ENCODE results near the gene FRK.
"Not testable (repeated sequence)": the region's sequence is repeated elsewhere in the genome, so short reads cannot be mapped to it uniquely, and the experiment has no call there.

The FRK gene

DNA sequence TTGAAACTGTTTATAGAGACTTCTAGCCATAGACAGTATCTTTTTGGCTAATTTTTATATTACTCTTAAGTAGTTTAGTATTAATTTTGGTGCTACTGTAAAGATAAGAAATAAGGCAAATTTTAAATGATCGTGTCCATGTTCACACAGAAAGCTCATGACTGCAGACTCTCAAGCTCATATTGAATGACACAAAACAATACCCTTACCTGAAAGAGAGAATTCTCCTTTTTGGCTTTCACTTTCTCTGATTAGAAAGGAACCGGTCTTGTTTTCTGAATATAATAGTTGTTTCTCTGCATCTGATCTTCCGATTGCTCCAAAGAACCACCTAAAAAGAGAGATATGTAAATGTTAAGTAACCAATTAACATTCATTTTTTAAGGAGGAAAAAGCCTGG lies 57.0 kb downstream of the FRK start:
- DNase-seq = no peak

DNA sequence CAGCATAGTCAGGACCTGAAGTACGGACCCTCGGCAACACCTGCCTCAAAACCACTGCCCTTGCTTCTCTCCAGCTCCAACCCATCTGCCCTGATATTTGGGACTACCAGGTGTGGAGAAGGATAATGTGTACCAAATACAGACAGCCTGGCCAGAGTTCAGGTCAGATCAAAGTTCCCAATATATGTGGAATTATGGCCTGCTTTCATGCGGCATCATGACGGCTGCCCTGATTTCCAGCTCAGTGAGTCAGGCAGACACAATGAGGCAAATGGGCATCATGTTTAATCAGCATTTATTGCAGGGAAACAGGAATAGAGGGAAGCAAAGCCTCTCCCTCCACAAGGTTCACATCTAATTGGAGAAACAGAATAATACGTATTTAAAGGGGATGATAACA lies 57.9 kb downstream of the FRK start:
- no peak for DNase-seq

- no peak for DNase-seq
These were observed 61.5 kb downstream of the FRK start for GRCh38 chr6:115999235-115999634.

DNA sequence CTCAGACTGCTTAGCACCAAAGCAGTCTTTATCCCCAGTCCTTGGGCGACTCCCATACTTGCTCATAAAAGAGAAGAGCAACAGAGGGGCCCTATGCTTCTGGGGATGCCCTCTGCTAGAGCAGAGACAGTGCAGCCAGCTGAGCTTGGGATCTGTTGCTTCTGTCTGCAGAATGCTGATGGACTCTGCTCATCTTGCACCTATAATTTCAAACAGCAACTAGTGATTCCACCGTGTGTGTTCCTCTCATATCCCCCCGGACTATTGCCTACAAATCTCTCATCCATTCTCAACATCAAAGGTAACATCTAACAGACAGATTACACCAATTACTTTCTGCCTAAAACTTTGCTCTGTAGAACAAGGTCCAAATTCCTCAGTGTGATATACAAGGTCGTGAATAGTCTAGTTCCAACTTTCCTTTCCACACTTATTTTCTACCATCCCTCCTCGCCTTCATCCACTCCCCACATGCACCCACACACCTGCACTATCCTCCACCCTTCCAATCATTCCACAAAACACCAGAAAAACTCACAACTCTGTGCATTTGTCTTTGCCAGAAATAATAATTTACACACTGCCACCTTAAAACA lies 62.6 kb downstream of the FRK start:
- no peak for DNase-seq

GRCh38 chr6:115986026-115986425 lies 74.7 kb downstream of the FRK start:
- DNase-seq = no peak

- DNase-seq = no peak
These were observed 75.9 kb downstream of the FRK start for GRCh38 chr6:115984809-115985208.

DNA sequence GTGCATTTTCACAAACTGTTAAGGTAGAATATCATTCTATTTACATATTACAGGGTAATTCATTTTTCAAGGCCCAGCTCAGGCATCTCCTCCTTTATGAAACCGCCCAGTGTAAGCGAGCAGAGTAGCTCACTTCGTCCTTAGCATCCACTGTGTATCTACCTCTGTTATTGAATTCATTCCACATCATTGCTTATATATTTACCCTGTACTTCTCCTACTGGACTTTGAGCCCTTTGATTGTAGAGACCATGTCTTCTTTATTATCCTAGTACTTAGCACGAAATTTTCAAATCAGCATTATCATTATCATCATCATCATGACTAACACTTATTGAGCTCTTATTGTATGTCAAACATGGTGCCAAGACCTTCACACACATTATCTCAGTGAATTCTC lies 76.7 kb downstream of the FRK start:
- DNase-seq = no peak

GRCh38 chr6:115982453-115982852 lies 78.2 kb downstream of the FRK start:
- DNase-seq = no peak

GRCh38 chr6:115977220-115977619 lies 83.5 kb downstream of the FRK start:
- no peak for DNase-seq

DNA sequence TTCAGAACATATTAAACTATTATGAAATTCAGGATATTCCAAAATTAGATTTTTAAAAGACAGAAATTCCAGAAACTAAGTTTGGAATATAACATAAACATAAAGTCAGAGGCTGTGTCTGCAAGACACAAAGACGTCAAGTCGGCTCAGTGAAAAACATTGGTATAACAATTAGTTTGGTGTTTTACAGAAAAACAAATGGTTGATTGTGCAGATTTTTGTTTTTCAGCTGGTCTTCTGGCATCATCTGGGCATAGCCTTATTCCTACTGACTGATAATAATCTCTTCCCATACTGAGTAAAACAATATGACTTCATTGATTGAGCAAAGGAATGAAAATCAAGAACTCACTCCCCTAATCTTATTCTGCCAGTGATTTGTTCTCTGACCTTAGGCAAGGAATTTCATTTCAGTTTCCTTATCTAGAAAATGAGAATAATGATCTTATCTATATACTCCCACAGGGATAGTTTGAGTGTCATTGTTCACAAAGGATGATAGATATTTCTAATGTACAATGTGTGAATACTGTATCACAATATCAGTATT lies 84.3 kb downstream of the FRK start:
- no peak for DNase-seq

- DNase-seq = no peak
These were observed 88.0 kb downstream of the FRK start for GRCh38 chr6:115972679-115973078.

DNA sequence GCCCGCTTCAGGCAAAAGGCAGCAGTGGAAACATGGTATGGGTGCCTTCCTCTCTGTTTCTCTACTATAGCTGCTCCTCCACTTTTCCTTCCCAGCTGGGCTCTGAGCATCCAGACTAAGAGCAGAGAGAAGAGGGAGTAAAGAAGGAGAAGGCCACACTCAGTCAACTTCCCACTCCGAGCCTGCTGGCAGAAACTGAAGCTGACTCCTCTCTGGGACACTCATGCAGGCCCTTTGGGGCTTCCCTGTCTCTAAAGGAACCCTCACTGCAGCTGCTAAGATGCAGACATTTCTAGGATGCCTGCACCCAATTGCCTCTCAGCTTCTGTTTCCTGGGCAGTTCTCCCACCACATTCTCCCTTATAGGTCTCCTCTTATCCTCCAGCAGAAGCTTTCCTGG lies 88.9 kb downstream of the FRK start:
- DNase-seq = no peak

GRCh38 chr6:115969930-115970273 lies 90.8 kb downstream of the FRK start:
- DNase-seq = no peak

DNA sequence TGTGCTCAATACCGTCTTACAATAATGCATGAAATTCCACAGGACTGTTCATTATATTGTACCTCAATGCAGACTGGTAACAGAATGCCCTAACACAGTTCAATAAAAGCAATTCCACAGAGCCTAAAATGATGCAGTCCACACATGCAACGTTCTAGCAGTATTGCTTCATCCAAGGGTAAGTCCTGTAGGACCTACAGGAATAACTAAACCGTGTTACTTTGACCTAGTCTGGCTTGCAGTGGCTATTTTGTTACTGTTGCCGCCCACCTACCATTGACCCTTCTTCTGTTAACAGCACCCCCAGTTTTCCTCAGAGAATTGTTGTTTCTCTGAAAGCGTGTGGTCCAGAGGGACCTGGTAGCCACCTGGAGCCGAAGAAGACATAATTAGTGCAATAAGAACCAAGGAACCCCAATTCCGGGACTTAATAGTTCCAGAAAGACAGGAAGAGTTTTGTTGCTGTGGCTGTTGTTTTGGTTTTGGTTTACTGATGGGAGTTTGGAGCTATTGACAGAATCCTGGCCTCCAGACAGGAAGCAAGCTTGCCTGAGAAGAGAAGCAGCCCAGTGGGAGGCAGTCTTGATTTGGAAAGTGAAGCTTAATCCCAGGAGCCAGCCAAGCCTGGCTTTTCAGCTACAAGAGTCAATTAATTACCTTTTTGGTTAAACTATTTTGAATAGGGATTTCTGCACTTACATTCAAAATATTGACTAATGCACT lies 91.3 kb downstream of the FRK start:
- no peak for DNase-seq

DNA sequence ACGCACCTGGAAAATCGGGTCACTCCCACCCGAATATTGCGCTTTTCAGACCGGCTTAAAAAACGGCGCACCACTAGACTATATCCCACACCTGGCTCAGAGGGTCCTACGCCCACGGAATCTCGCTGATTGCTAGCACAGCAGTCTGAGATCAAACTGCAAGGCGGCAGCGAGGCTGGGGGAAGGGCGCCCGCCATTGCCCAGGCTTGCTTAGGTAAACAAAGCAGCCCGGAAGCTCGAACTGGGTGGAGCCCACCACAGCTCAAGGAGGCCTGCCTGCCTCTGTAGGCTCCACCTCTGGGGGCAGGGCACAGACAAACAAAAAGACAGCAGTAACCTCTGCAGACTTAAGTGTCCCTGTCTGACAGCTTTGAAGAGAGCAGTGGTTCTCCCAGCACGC lies 100.4 kb downstream of the FRK start:
- DNase-seq = not testable (repeated sequence)

DNA sequence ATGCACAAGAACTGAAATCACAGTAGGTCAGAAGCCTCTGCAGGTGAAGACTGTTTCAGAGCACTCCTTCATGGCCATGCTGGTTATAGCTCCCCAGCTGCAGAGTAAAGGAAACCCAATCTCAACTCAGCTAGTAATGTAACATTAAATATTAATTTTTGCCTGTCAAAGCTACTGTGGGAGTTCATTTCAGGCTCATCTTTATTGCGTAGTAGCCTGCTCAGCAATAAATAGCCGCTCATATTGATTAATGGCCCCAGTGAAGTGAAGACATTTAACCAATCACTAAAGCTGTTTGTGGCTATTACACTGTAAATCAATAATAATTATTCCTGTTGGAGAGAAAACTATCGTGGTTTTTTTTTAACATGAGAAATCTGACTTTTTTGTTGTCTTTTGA lies 101.7 kb downstream of the FRK start:
- DNase-seq = no peak

DNA sequence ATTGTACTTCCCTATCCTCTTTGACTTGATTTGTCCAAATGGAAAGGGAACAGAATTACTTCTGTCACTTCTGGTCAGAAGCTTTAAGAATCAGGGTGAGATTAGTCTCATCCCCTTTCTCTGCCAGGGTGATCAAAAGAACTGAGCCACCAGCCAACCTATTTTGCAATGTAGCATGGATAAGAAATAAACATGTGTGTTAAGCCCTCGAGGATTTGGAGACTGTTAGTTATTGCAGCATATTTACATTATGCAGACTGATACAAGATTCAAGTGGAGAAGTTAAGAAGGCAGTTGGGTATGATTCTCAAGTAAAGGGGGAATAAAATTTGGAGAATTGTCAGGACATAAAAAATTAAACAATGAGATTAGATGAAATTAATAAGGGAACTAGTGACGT lies 106.0 kb downstream of the FRK start:
- no peak for DNase-seq

- DNase-seq = no peak
These were observed 111.9 kb downstream of the FRK start for GRCh38 chr6:115948751-115949150.

GRCh38 chr6:115947966-115948541 lies 112.6 kb downstream of the FRK start:
- DNase-seq = no peak

- no peak for DNase-seq
These were observed 114.9 kb downstream of the FRK start for GRCh38 chr6:115945812-115946211.

DNA sequence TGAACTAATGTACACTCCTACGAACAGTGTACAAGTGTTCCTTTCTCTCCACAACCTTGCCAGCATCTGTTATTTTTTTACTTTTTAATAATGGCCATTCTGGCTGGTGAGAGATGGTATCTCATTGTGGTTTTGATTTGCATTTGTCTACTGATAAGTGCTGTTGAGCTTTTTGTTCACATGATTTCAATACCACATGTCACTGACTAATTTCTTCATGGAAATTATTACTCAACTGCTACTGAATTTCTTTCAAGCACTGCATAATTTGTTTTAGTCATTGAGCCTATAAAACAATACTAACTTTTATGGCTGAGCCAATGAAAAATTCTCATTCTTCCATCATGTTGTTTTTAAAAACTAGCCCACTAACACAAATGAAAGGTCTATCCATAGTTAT lies 115.4 kb downstream of the FRK start:
- no peak for DNase-seq

- not testable (repeated sequence) for DNase-seq
These were observed 115.9 kb downstream of the FRK start for GRCh38 chr6:115944829-115945228.

DNA sequence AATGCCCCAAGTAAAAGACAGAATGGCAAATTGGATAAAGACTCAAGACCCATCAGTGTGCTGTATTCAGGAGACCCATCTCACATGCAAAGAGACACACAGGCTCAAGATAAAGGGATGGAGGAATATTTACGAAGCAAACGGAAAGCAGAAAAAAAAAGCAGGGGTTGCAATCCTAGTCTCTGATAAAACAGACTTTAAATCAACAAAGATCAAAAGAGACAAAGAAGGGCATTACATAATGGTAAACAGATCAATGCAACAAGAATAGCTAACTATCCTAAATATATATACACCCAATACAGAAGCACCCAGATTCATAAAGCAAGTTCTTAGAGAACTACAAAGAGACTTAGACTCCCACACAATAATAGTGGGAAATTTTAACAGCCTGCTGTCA lies 123.2 kb downstream of the FRK start:
- DNase-seq = not testable (repeated sequence)

DNA sequence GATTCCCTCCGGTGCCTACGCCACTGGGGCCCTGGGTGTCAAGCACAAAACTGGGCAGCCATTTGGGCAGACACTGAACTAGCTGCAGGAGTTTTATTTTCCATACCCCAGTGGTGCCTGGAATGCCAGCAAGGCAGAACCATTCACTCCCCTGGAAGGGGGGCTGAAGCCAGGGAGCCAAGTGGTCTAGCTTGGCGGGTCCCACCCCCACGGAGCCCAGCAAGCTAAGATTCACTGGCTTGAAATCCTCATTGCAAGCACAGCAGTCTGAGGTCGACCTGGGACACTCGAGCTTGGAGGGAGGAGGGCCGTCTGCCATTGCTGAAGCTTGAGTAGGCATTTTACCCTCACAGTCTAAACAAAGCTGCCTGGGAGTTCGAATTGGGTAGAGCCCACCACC lies 125.3 kb downstream of the FRK start:
- no peak for DNase-seq

GRCh38 chr6:115934829-115935228 lies 125.9 kb downstream of the FRK start:
- no peak for DNase-seq
